Measurements from ENCODE around the gene STEAP1. TPM values are rescaled to one million over a fixed set of nuclear protein-coding genes. Genes with fewer than 3 reads are reported as not detected.

The STEAP1 gene
- total and polyA plus RNA-seq, 9 of the 15 experiments (the other 6 are each of a cell fraction or from before 2014, with no cell fraction given) = 2.7 to 6.8 (median 5.1) TPM

- no peak for TF ChIP-seq RNF219 (CRISPR knock-in tag; IDR thresholded peaks at IDR 0.05)
- TF ChIP-seq SP2 (IDR thresholded peaks at IDR 0.05; ENCODE audit: extremely low read depth, low read depth, low read length, poor library complexity, severe bottlenecking) = no peak
Observed at GRCh38 chr7:90210981-90211380, 56.7 kb downstream of the STEAP1 start (continued).

GRCh38 chr7:90211391-90212148, 57.3 kb downstream of the STEAP1 start, which contains the start of gene STEAP2:
STEAP2 (plus strand) TSS chr7:90211740; CDS start chr7:90225083, 13,343 bp downstream.
- intact Hi-C loops (cut with micrococcal nuclease) (no loop called here), in situ Hi-C loops (cut with MboI) (no loop called here)
- ChIA-PET CTCF (ENCODE audit: low intra/inter-chr PET ratio) (no interaction called here), POLR2A (interaction anchor here (0.6 kb wide), 1 partner anchor 30 kb away, joined by 3 read pairs; no protein-coding TSS in a partner anchor)
- BruUV-seq (replicated peaks) = no TSS peak
- 10% methylated on average over 54 of the region's 73 CpGs for WGBS (ENCODE audit: insufficient coverage, low coverage, missing lambda C conversion rate)
- ATAC-seq (peak; percentile 97), FAIRE-seq (no peak), DNase-seq (ENCODE audit: extremely low read depth in 1 of 4, low spot score in 3 of 4) (peak in 3 of 4 experiments; percentile 13 to 46 (median 34))
- H4K20me1 ChIP-seq (replicated peaks; ENCODE audit: control insufficient read depth, insufficient read depth, low read length) = no peaks in the 10 kb centered on the region
- peaks cover 15% of the 10 kb centered on the region in 2 experiments; a peak in 4 of 5 replicates for H3K27me3 ChIP-seq (ENCODE audit: control insufficient read depth in 2 of 2, insufficient read depth in 2 of 2, low read length in 2 of 2)
- H3K79me2 ChIP-seq (ENCODE audit: control insufficient read depth, insufficient read depth, low read length) = no peaks in the 10 kb centered on the region
- H3K4me2 ChIP-seq (ENCODE audit: insufficient read depth, low read length) = no peak within 1 kb of the TSS
- no peak within 1 kb of the TSS; the same call in 1 of the 2 replicates for H3K4me3 ChIP-seq
- no peak within 1 kb of the TSS for H3K27ac ChIP-seq (ENCODE audit: extremely low read depth, low read depth, low read length)
- no peaks in the 10 kb centered on the region for H3K9me1 ChIP-seq (ENCODE audit: control insufficient read depth, insufficient read depth, low read length)
- peaks cover 0 to 10% of the 10 kb centered on the region in 2 experiments; a peak in 2 of 5 replicates for H3K4me1 ChIP-seq (replicated peaks in 1 of 2; ENCODE audit: control insufficient read depth in 2 of 2, insufficient read depth in 2 of 2, low read length in 2 of 2)
- no peaks in the 10 kb centered on the region for H3K36me3 ChIP-seq (ENCODE audit: control insufficient read depth, insufficient read depth, low read length)
- peak within 1 kb of the TSS; percentile 41 for H2AFZ ChIP-seq (ENCODE audit: low read depth, low read length)
- no peaks in the 10 kb centered on the region for H3K9me3 ChIP-seq (replicated peaks; ENCODE audit: control insufficient read depth, insufficient read depth, low read depth, low read length)
- no peak within 1 kb of the TSS for H3K9ac ChIP-seq (ENCODE audit: insufficient read depth in 1 of 2, low read depth in 2 of 2, low read length in 2 of 2)
- TF ChIP-seq HCFC1 (IDR thresholded peaks at IDR 0.05; ENCODE audit: low read depth, low read length) (no peak), L3MBTL2 (IDR thresholded peaks at IDR 0.05) (peak; percentile 60; the same call in 1 of the 2 replicates), CREM (IDR thresholded peaks at IDR 0.05; ENCODE audit: low read depth) (no peak), PREB (CRISPR knock-in tag; IDR thresholded peaks at IDR 0.05) (no peak), ZNF609 (CRISPR knock-in tag; IDR thresholded peaks at IDR 0.05; ENCODE audit: borderline replicate concordance) (no peak), SRSF1 (IDR thresholded peaks at IDR 0.05; ENCODE audit: low read depth, low read length) (no peak), E2F6 (IDR thresholded peaks at IDR 0.05; ENCODE audit: borderline replicate concordance in 1 of 2, extremely low read depth in 1 of 2, insufficient read depth in 1 of 2, insufficient read length in 1 of 2, low read depth in 1 of 2, low read length in 1 of 2, poor library complexity in 1 of 2, severe bottlenecking in 1 of 2) (peak; percentile 46 to 86)
